CMK (cell line): ENCODE results near the gene ZBTB34.

Source experiments
- DNase-seq: peaks from one replicate; pipeline ENCODE4 v3.0.0-alpha.2; 2010; ENCODE audit warnings: low read depth

The ZBTB34 gene

GRCh38 chr9:126844085-126844484, 16.4 kb upstream of the ZBTB34 start:
- no peak for DNase-seq

GRCh38 chr9:126847051-126847450, 13.4 kb upstream of the ZBTB34 start:
- no peak for DNase-seq

DNA sequence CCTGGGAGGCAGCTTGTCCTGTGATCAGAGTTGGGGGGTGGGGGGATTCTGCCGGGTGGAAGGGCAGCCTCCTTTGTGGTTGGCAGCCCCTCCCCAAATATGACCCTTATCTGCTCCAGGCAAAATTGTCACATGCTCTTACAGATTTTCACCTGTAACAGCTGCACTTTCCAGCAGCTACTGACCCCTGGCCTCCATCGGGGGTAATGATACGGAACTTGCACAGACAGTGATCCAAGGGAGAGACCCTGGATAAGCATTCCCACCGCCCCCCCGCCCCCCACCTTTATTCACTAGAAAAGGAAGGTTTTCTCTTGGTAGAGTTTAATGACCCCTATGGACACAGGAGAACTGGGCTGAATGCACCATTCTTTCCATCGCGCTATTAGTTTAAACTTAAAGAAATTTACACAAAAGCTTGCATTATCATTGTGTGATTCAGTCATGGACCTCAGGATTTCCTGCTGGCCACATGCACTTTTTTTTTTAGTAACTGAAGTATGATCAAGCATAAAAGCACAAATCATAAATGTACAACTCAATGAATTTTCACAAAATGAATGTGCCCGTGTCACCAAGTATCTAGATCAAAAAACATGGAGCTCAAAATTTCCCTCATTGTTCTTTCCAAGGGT, 10.7 kb upstream of the ZBTB34 start:
- DNase-seq: no peak

- DNase-seq: no peak
Measured at GRCh38 chr9:126851286-126851880, 9.1 kb upstream of the ZBTB34 start.

DNA sequence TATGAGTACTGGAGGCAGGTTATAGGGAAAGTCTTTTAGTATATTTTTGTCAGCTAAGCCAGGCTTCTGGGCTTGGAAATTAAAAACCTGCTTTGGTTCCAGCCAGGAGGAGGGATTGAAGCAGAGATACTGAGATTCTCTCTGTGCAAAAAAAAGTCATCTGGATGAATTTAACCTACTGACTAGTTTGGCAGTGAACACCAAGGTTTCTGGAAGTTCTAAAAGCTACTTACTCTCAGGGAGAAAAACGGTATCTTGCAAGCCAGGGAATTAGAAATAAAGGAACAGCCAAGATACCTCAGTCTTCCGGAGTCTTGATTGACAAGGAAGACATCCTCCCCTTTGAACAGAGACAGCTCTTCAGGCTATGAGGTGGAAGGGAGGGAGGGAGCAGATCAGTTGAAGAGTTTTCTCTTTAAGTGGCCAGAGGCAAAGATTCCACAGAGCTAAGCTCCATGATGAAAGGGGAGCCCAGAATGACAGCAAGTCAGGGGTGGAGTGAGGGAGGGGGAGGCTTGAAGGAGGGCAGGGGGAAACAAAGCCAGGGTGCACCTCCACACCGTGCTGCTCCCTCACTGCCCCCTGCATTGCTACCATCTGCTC, 8.3 kb upstream of the ZBTB34 start:
- DNase-seq: no peak

GRCh38 chr9:126853667-126854066, 6.8 kb upstream of the ZBTB34 start:
- no peak for DNase-seq

- no peak for DNase-seq
Measured at GRCh38 chr9:126854734-126855133, 5.7 kb upstream of the ZBTB34 start.

DNA sequence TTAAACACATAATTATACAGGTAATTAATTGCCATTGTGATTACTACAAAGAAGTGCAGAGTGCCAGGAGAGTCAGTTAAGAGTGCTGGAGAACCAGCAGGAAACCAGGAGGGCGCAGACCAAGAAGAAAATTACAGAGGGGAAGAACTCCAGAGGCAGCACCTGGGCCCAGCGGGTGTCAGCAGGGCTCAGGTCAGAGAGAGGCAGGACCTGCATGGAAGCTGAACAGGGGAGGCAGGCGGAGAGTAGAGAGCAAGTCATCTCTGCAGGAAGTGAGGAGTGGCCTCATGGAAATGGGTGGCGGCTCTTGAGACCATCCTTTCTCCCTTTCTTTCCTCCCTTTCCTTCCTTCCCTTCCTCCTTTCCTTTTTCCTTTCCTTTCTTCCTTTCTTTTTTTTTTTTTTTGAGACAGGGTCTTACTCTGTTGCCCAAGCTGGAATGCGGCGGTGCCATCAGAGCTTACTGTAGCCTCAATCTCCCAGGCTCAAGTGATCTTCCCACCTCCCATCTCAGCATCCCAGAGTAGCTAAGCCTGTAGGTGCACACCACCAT, 4.0 kb upstream of the ZBTB34 start:
- DNase-seq: no peak

GRCh38 chr9:126857261-126857960, 3.0 kb upstream of the ZBTB34 start:
- no peak for DNase-seq

- no peak for DNase-seq
Measured at GRCh38 chr9:126859111-126859510, 1.3 kb upstream of the ZBTB34 start.

DNA sequence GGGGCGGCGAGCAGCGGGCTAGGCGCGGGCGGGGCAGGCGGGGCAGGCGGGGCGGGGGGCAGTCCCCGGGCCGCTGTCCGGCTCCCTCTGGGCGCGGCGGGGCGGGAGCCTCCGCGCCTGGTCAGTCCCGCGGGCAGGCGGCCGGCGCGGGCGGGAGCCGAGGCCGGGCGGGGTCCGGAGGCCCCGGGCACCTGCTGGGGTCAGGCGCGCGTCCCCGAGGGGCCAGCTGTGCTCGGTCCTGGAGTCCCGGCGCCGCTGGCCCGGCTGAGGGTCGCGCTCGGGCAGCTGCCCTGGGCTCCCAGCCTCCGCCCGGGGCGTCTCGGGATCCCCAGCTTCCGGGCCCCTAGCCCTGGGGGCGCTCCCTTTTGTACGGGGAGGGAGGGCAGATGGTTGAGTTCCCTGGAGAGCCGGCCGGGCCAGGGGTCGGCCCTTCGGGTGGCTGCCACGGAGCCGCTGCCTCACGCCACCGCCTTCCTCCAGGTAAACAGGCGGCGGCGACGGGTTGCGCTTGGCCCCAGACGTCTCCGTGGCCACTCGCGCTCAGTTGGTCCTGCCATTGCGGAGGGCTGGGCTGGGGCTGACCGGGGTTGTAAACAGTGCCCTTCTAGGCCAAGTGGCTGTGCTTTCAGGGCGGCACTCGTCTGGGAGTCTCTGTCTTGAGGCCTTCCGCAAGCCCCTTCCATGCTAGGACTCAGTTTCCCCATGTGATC, 473 bp downstream of the ZBTB34 start:
- DNase-seq: no peak

GRCh38 chr9:126861707-126862103, 1.3 kb downstream of the ZBTB34 start:
- no peak for DNase-seq

DNA sequence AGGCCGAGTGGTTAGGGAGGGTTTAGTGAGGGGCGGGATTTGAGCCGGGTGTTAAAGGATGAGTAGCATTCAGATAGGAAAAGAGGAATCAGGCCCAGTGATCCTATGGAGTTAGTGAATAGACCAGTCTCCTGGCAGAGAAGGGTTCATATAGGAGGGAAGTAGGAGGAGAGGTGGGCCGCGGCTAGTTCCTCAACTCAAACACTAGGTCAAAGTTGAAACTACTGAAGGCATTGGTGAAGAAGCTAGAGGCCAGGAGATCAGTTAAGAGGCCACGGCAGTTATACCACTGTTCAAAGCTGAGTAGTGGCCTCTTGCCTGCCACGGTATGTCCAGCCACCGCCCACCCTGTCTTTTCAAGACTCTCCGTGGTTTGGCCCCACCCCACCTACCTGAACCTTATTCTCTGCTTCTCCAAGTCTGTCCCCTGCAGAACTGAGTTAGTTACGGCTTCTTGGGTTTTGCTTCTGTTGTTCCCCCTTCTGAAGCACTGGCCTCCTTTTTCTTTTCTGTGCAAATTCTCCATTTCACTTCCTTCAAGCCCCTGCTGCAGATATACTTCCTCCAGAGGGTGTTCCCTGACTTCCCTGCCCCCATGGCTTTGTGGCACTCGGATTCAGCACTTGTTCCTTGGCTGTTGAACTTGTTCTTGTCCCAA, 1.8 kb downstream of the ZBTB34 start:
- no peak for DNase-seq

DNA sequence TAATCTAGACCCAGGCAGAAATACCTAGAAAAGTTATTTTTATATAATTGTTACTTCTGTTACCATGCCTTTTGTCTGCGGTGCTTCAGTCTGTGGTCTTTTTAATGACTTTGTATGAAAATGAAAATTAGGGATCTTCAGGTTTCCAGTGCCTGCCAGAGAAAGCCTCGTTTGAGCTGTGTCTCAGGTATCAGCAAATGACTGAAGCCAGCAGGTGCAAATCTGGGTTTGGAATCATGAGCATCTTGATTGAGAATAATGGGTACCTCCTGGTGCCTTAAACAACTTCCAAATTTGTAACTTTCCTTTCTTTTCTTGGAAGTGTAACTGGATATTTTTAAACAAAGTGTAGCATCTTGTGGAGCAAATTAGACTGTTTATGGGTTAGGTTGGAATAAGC, 4.3 kb downstream of the ZBTB34 start:
- DNase-seq: no peak

GRCh38 chr9:126869368-126869767, 8.9 kb downstream of the ZBTB34 start:
- DNase-seq: no peak

DNA sequence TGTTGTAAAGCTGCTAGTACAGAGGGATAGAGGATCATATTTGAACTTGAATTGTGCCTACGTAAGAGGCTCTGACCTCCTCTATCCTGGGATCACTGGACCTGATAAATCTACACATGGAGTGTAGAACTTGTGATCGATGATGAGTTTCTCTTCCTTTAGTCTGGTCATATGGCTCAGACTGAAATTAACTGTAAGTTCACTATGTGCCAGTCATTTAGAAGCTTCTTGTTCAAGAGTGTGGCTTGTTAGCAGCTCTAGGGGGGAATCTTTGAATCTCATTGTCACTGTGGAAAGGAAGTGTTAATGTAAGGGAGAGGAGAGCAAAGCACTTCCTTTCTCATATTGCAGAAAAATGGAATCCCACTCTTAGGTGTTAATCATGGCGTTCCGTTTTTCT, 12.1 kb downstream of the ZBTB34 start:
- DNase-seq: no peak

GRCh38 chr9:126874546-126875314, 14.3 kb downstream of the ZBTB34 start:
- no peak for DNase-seq

DNA sequence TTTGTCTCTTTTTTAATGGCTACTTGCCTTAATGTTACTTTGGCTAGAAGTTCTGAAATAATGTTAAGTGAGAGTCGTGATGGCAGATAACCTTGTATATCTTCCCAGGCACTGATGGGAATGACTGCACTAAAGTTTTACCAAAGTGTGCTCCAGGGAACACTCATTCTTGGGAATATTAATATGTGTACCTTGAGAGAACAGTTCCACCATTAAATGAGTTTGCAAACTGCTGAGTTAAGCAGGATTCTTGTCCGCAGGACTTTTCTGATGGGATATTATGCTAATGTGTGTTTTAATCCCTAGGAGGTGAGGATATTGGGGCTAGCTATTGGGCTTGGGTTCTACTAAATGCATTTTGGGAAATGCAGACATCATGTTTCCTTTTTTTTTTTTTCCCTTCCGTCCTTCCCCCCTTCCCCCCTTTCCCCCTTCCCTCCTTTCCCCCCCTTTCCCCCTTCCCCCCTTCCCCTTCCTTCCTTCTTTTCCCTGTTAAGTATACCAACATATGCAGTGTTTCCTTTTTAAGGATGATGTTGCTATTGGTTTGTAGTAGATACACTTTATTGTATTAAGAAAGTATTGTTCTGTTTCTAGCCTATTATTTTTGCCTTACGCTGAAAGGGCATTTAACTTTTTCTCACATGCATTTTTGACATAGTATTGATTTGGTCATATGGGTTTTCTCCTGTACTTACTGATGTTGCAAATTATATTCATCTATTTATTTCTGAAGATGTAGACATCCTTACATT, 15.5 kb downstream of the ZBTB34 start:
- DNase-seq: no peak

DNA sequence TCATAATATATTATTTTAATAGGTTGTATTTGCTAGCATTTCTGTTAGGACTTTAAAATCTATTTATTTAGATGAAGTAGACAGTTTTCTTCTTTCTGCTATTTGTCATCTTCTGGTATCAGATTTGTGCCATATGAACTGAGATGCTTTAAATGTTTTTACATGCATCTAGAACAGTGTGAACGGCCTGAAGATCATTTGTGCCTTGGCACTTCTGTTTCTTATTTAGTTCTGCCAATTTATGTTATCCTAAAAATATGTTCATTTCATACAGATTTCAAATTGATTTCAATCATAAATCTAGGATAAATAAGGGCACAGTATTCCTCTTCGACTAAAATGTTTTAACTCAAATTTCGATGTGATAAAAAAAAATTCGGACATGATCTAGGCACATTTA, 16.1 kb downstream of the ZBTB34 start:
- DNase-seq: no peak

DNA sequence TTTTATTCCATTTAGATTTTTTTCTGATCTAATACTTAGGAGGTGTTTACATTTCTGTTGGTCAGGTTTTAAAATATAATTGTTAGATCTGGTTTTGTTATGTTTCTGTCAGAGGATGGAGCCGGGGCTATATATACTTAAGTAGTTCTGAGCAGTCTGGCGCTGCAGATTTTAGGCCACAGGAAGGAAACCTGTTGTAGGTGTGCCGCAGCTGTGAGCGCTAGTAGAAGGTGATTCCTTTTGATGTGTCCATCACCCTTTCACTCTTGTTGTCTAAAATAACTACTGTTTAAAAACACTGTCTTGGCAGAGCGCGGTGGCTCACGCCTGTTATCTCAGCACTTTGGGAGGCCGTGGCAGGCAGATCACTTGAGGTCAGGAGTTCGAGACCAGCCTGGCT, 17.0 kb downstream of the ZBTB34 start:
- no peak for DNase-seq
